GM18858 (cell line): ENCODE data around the gene ATXN3.

ENCODE experiments used
- ATAC-seq: cut with Tn5 transposase; IDR thresholded peaks from one replicate; pipeline ENCODE4 v1.9.1; 2021; ENCODE audit not compliant: unreplicated experiment

Gene ATXN3

DNA sequence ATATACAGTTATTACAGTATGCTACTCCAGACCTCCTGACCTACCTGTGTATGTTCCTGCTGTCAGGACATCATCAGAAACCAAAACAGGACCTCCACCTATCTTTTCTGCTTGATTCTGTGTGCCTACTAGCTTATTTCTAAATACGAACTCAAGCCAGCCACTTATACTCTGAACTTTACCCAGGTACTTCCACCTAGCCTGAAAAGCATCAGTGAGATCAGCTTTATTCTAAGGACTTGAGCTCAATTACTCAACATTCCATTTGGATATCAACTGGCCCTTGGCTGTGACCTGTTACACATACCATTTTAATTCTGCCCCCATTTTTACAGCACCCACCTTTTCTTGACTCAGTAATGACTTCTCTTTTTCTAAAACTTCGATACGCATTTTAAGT lies 95.7 kb downstream of the ATXN3 start:
- ATAC-seq = no peak

DNA sequence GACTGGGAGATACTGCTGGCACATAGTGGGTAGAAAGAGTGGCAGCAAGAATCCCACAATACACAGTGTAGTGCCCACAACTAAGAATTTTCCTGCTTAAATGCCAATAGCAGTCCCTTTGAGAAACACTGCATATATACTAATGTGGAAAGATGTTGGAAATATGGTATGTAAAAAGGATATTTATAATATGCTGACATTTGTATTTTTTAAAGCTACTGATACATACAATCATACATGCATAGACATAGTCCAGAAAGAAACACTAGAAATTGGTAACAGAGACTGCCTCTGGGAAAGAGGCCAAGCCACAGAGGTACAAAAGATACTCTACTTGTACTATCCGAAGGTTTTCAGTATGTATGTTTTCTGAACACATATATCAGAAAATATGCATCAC lies 96.8 kb downstream of the ATXN3 start:
- ATAC-seq = no peak
